Suprapubic skin (tissue), 3 donors: ENCODE data around the gene LUC7L.
"Not testable (repeated sequence)": the region's sequence is repeated elsewhere in the genome, so short reads cannot be mapped to it uniquely, and the experiment has no call there.

Experiments used
- CTCF ChIP-seq, 2 donors: fragments of 200-600 bp in 1 of 2; fragments of 450-650 bp in 1 of 2; sonication (generic) in 1 of 2; IDR thresholded peaks; one replicate each; pipeline ENCODE4 v1.5.1; 2016 to 2019; ENCODE audit warnings: antibody characterized with exemption in 2 of 2, mild to moderate bottlenecking in 1 of 2, moderate library complexity in 1 of 2
- EP300 ChIP-seq: sonication (generic); formaldehyde crosslinking; IDR thresholded peaks from one replicate; pipeline ENCODE4 v1.6.1; 2017; ENCODE audit warnings: antibody characterized with exemption
- POLR2A ChIP-seq, 2 donors: fragments of 450-650 bp; IDR thresholded peaks; one replicate each; pipeline ENCODE4 v1.6.1; 2017; ENCODE audit warnings: antibody characterized with exemption in 2 of 2, mild to moderate bottlenecking in 2 of 2, moderate library complexity in 2 of 2

- not testable (repeated sequence) for TF ChIP-seq CTCF (IDR thresholded peaks at IDR 0.05); EP300; POLR2A (IDR thresholded peaks at IDR 0.05)
Observed at GRCh38 chr16:153129-153521, 76.1 kb downstream of the LUC7L start.
